SK-N-MC (cell line): ENCODE measurements around the gene TNS2.

Experiments used
- DNase-seq: peaks from one replicate; pipeline ENCODE4 v3.0.0-alpha.2; 2011; ENCODE audit warnings: low read depth, low spot score
- H3K27ac ChIP-seq: fragments of 200-600 bp; sonication (generic); 2 replicates; pipeline ENCODE4 v1.5.1; 2016; ENCODE audit warnings: mixed run types
- H3K36me3 ChIP-seq: fragments of 200-600 bp; sonication (generic); 2 replicates; pipeline ENCODE4 v1.6.1; 2017; ENCODE audit warnings: antibody characterized with exemption, low read length, mixed read lengths; ENCODE audit not compliant: insufficient read depth
- H3K4me3 ChIP-seq: fragments of 200-600 bp; sonication (generic); 2 replicates; pipeline ENCODE4 v1.5.1; 2016
- H3K9ac ChIP-seq: fragments of 200-600 bp; sonication (generic); 2 replicates; pipeline ENCODE4 v1.8.0; 2017; ENCODE audit warnings: mixed run types, mixed read lengths; ENCODE audit not compliant: insufficient read length
- H3K9me3 ChIP-seq: fragments of 200-600 bp; sonication (generic); 2 replicates; pipeline ENCODE4 v1.6.1; 2017; ENCODE audit warnings: low read depth, mild to moderate bottlenecking, antibody characterized with exemption, low read length, moderate library complexity, mixed read lengths
- EZH2 ChIP-seq: fragments of 200-600 bp; sonication (generic); IDR thresholded peaks from one replicate; pipeline ENCODE4 v1.6.1; 2017; ENCODE audit warnings: antibody characterized with exemption
- FOXP2 ChIP-seq: optimal IDR thresholded peaks from 2 replicates; pipeline ENCODE3; 2011; ENCODE audit warnings: mild to moderate bottlenecking, moderate library complexity; ENCODE audit not compliant: insufficient read depth; ENCODE audit errors: extremely low read length, control extremely low read depth
- POLR2AphosphoS5 ChIP-seq: IDR thresholded peaks from 2 replicates; pipeline ENCODE4 v1.6.1; 2012; ENCODE audit warnings: mild to moderate bottlenecking, low read depth, low read length, borderline replicate concordance

Gene TNS2

DNA sequence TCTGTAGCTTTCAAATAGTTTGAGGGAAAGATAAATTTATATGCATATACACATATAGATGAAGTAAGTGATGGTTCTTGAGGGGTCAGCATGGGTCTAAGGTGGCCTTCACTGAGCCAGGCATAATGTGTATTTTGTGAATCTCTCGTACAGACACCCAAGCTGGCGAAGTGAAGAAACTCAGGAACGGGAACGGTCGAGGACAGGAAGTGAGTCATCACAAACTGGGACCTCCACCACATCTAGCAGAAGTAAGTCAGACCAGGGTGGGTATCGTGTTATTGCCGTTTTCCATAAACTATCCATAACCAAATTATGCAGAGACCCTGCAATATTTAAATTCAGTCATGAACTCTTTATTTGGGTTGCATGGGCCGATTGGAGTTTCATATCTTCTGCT is 15.4 kb upstream of the TNS2 start:
- Histone ChIP-seq H3K9ac (no peak overlapping the region), H3K27ac (peak overlapping the region; percentile 50; the same call in 1 of the 2 replicates), H3K4me3 (no peak overlapping the region), H3K9me3 (no peaks in the 10 kb centered on the region), H3K36me3 (peaks cover 89% of the 10 kb centered on the region)
- no peak for DNase-seq
- TF ChIP-seq POLR2AphosphoS5 (no peak), FOXP2 (no peak), EZH2 (no peak)

- peak overlapping the region; percentile 3 for H3K27ac ChIP-seq
- H3K36me3 ChIP-seq = peaks cover 84% of the 10 kb centered on the region
These were observed 13.1 kb upstream of the TNS2 start for GRCh38 chr12:53036802-53037201.

GRCh38 chr12:53039851-53040250 is 10.0 kb upstream of the TNS2 start:
- no peak for DNase-seq
- Histone ChIP-seq H3K27ac (no peak overlapping the region; the same call in 1 of the 2 replicates), H3K36me3 (peaks cover 55% of the 10 kb centered on the region), H3K9ac (no peak overlapping the region), H3K4me3 (no peak overlapping the region), H3K9me3 (no peaks in the 10 kb centered on the region)
- TF ChIP-seq POLR2AphosphoS5 (no peak), EZH2 (no peak), FOXP2 (no peak)

More at GRCh38 chr12:53036802-53037201, 13.1 kb upstream of the TNS2 start:
- no peak overlapping the region for H3K4me3 ChIP-seq
- no peaks in the 10 kb centered on the region for H3K9me3 ChIP-seq
- no peak for TF ChIP-seq EZH2
- no peak for DNase-seq
- H3K9ac ChIP-seq = no peak overlapping the region

DNA sequence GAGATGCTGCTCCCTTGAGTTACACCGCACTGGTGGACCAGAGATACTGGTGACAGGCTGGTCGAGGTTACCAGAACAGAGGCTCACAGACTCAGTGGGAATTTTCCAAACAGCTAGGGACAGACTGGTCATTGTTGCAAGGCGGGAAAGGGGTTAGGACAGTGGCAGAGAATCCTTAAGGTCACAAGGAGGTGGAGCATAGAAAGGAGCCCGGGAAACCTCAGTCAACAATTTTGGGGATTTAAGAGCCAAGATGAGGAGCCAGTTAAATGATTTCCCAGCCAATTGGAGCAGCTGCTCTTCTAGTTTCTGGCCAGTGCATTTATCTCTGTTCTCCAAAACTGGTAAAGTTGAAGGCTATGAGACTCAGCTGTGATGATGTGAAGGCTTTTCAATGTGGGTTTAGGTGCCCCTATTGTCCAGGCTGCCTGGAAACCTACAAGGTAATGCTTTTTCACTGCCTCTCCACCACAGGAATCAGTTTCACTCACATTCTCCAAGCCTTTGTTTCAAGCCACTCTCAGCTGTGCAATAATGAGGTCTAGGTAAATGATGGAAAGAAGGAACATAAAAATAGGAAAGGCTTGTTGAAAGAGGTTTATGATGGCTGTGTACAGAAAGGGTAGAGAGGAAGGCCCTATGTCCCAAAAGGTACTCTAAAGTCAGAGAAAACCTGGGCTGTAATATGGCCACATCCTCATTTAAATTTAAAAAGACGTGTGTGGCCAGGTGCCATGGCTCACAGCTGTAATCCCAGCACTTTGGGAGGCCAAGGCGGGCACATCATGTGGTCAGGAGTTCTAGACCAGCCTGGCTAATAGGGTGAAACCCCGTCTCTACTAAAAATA is 7.0 kb upstream of the TNS2 start:
- Histone ChIP-seq H3K9ac (no peak overlapping the region), H3K9me3 (no peaks in the 10 kb centered on the region), H3K27ac (peak overlapping the region; percentile 20; the same call in 1 of the 2 replicates), H3K36me3 (peaks cover 29% of the 10 kb centered on the region), H3K4me3 (no peak overlapping the region)
- DNase-seq = no peak
- no peak for TF ChIP-seq FOXP2
- no peak for TF ChIP-seq EZH2
- TF ChIP-seq POLR2AphosphoS5 = no peak; the same call in 1 of the 2 replicates

GRCh38 chr12:53044052-53044581 is 5.7 kb upstream of the TNS2 start:
- Histone ChIP-seq H3K9me3 (no peaks in the 10 kb centered on the region), H3K9ac (no peak overlapping the region), H3K27ac (peak overlapping the region; percentile 27; the same call in 1 of the 2 replicates), H3K36me3 (peaks cover 16% of the 10 kb centered on the region), H3K4me3 (no peak overlapping the region)
- TF ChIP-seq FOXP2 (no peak), EZH2 (no peak), POLR2AphosphoS5 (no peak)
- DNase-seq = peak; percentile 26

GRCh38 chr12:53044896-53045695 is 4.8 kb upstream of the TNS2 start:
- Histone ChIP-seq H3K9ac (no peak overlapping the region), H3K27ac (no peak overlapping the region; the same call in 1 of the 2 replicates), H3K9me3 (no peaks in the 10 kb centered on the region), H3K36me3 (peaks cover 6% of the 10 kb centered on the region; the same call in 1 of the 2 replicates), H3K4me3 (no peak overlapping the region)
- TF ChIP-seq POLR2AphosphoS5 = peak; percentile 8; the same call in 1 of the 2 replicates
- no peak for TF ChIP-seq FOXP2
- no peak for DNase-seq

DNA sequence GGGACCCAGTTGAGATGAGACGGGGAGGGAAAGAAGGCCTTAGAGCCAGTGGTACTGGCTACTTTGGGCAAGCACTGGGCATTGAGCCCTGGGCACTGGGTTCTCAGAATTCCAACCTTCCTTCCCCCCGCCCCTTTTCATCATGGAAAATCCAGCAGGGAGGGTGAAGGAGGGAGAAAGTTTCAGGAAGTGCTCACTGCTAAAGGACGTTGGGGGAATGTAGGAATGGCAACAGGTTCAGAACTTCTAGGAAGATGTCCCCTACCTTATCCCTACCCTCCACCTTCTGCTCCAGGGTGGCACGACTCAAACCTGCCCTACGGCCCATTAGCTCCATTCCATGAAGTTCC is 4.2 kb upstream of the TNS2 start:
- Histone ChIP-seq H3K4me3 (no peak overlapping the region), H3K9me3 (no peaks in the 10 kb centered on the region), H3K27ac (no peak overlapping the region), H3K36me3 (peaks cover 5% of the 10 kb centered on the region; the same call in 1 of the 2 replicates), H3K9ac (no peak overlapping the region)
- no peak for TF ChIP-seq EZH2
- no peak for TF ChIP-seq POLR2AphosphoS5
- no peak for TF ChIP-seq FOXP2
- no peak for DNase-seq

DNA sequence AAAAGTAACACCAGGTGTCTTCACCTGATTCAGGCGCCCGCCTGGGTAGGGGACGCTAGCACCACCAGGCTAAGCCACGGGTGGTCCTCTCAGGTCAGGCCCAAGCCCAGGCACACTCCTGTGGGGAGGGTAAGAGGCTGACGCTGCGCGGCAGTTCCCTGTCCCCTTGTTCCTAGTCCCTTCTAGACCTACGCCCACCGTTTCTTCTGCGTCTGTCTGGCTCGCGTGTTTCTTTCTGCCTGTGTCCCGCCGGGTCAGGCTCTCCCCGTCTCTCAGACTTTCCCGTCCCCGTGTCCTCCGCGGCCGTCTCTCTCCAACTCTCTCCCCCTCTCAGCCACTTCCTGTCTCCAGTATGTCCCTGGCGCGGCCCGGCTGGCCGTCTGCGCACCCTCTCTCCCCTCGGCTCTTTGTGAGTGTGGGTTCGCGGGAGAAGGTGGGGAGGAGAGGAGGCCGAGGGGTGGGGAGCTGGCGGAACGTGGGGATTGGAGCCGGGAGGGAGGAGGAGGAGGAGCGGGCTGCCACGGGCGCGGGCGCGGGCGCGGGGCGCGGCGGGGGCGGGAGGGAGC is 3.1 kb upstream of the TNS2 start:
- DNase-seq = no peak
- peak overlapping the region; percentile 78 for H3K27ac ChIP-seq
- H3K4me3 ChIP-seq = peak overlapping the region; percentile 91
- no peaks in the 10 kb centered on the region for H3K9me3 ChIP-seq
- no peaks in the 10 kb centered on the region for H3K36me3 ChIP-seq
- peak overlapping the region; percentile 84 for H3K9ac ChIP-seq
- TF ChIP-seq POLR2AphosphoS5 = peak; percentile 72
- TF ChIP-seq EZH2 = no peak
